Body of pancreas (tissue), 4 donors: ENCODE measurements around the gene COL18A1. TPM values are rescaled to one million over a fixed set of nuclear protein-coding genes. Genes with fewer than 3 reads are reported as not detected.

Experiments used
- ATAC-seq: fragments of 150-250 bp; one replicate; pipeline ENCODE4 v1.9.1; 2016
- DNase-seq, 4 donors: peaks; one replicate each; pipeline ENCODE4 v3.0.0-alpha.2; 2019
- H3K27ac ChIP-seq, 4 donors: fragments of 200-600 bp; sonication (generic); 1 replicate in 3 of 4; 2 replicates in 1 of 4; pipeline versions ENCODE4 v1.5.1 to v1.6.1; 2016 to 2019; ENCODE audit warnings: mild to moderate bottlenecking in 1 of 4, mixed read lengths in 1 of 4, moderate library complexity in 1 of 4
- H3K27me3 ChIP-seq, 2 donors: fragments of 200-600 bp; sonication (generic); one replicate each; pipeline ENCODE4 v1.6.0; 2016; ENCODE audit warnings: mild to moderate bottlenecking in 1 of 2
- H3K36me3 ChIP-seq, 2 donors: fragments of 200-600 bp; sonication (generic); replicated peaks in 1 of 2; 2 replicates each; pipeline ENCODE4 v1.5.1; 2016; ENCODE audit warnings: low read depth in 2 of 2; ENCODE audit not compliant: insufficient read depth in 1 of 2
- H3K4me1 ChIP-seq: fragments of 200-600 bp; sonication (generic); one replicate; pipeline ENCODE4 v1.6.0; 2016
- H3K4me3 ChIP-seq, 2 donors: fragments of 200-600 bp; sonication (generic); 1 replicate in 1 of 2; 2 replicates in 1 of 2; pipeline ENCODE4 v1.5.1; 2016 to 2019
- H3K9me3 ChIP-seq, 3 donors: fragments of 200-600 bp; sonication (generic); 1 replicate in 2 of 3; 2 replicates in 1 of 3; pipeline ENCODE4 v1.5.1; 2016
- POLR2A ChIP-seq, 3 donors: fragments of 450-650 bp; IDR thresholded peaks; one replicate each; pipeline ENCODE4 v1.6.1; 2016; ENCODE audit warnings: antibody characterized with exemption in 3 of 3, mild to moderate bottlenecking in 2 of 3
- WGBS, 2 donors: methylation state at CpG; one replicate each; pipeline ENCODE4 v1.1.5; 2017; 5-methylcytosine and 5-hydroxymethylcytosine counted together
- intact Hi-C: fragments of 100-400 bp; cut with DNase I; formaldehyde crosslinking; loops from one replicate; pipeline ENCODE4 v1.15.1; 2023
- total RNA-seq, 2 donors: library from RNA; depleted of rRNA; stranded (reverse); fragments of >200 nt; gene quantifications; one replicate each; pipeline ENCODE4 v1.1.0, GENCODE V29; 2016
- TF ChIP-seq, protein P1 (sequence below), 7 experiments: fragments of 450-650 bp in 4 of 7; fragments of 200-600 bp in 3 of 7; sonication (generic) in 3 of 7; IDR thresholded peaks; one replicate each; pipeline ENCODE4 v1.5.1; 2016 to 2019; ENCODE audit warnings: antibody characterized with exemption in 7 of 7

The COL18A1 gene
- total RNA-seq, 2 donors from 2014 or later = 108 to 284 TPM

GRCh38 chr21:45417256-45417950 lies 12.4 kb downstream of the COL18A1 start:
- DNase-seq = peak in 1 of 4 donors; percentile 8
- Histone ChIP-seq H3K27me3 (no peaks in the 10 kb centered on the region), H3K36me3 (no peaks in the 10 kb centered on the region), H3K4me3 (no peak overlapping the region), H3K9me3 (no peaks in the 10 kb centered on the region), H3K4me1 (peaks cover 78% of the 10 kb centered on the region), H3K27ac (peak overlapping the region in 3 of 4 donors; percentile 63 to 80 (median 72))
- 42 to 49% methylated on average over 8 to 22 of the region's 22 CpGs for WGBS, 2 donors
- no peak for TF ChIP-seq POLR2A (IDR thresholded peaks at IDR 0.05)
- TF ChIP-seq, protein P1, sequence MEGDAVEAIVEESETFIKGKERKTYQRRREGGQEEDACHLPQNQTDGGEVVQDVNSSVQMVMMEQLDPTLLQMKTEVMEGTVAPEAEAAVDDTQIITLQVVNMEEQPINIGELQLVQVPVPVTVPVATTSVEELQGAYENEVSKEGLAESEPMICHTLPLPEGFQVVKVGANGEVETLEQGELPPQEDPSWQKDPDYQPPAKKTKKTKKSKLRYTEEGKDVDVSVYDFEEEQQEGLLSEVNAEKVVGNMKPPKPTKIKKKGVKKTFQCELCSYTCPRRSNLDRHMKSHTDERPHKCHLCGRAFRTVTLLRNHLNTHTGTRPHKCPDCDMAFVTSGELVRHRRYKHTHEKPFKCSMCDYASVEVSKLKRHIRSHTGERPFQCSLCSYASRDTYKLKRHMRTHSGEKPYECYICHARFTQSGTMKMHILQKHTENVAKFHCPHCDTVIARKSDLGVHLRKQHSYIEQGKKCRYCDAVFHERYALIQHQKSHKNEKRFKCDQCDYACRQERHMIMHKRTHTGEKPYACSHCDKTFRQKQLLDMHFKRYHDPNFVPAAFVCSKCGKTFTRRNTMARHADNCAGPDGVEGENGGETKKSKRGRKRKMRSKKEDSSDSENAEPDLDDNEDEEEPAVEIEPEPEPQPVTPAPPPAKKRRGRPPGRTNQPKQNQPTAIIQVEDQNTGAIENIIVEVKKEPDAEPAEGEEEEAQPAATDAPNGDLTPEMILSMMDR (IDR thresholded peaks at IDR 0.05) = no peak
- intact Hi-C loops = loop anchor here (10.0 kb wide), 1 partner anchor 93 kb away; no protein-coding TSS in a partner anchor
- no peak for ATAC-seq

DNA sequence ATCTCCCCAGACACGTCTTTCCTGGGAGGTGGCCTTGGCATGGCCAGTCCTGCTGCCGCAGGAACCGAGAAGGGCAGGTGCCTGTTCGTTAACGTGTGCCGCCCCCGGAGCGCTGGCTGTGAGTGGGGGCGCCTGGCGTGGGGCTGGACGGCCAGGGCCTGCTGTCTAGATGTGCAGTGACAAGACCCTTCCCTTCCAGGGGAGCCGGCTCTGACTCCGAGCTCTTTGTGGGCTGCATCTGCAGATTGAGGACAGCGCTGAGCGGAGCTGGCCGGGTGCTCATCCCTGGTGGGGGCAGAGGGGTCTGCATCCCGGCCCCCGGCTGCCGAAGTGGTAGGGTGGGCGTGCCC lies 13.0 kb downstream of the COL18A1 start:
- H3K27ac ChIP-seq = peak overlapping the region in 3 of 4 donors; percentile 63 to 80 (median 72)

DNA sequence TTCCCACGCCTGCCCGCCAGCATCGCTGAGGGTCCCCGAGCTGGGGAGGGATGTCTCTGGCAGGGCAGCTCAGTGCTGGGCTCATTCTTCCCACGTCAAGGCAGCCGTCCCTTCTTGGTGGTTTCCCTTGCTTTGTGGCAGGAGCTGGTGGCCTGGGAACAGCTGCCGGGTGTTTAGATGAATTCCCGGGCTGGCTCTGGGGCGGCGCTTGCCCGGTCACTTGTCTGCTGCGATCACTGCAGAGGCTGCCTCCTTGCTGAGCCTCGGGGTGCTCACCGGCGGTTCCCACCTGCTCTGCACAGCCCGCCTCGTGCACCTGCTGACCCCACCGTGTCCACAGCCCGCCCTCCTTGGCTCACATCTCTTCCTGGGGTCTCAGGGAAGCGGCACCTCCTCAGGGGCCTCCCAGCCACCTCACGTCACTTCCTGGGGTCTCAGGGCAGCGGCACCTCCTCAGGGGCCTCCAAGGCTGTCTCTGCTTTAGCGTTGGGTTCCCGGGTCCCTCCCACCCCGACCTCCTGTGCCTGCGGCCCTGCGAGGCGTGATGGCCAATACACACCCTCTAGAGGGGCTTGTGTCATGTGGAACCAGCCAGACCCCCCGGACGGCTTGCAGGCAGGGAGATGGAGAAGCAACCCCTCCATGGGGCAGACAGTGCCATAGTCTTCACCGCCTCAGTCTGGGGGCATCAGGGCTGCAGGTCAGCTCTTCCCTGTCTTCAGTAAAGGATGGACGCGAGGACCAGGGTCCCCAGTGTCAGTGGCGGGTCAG lies 13.5 kb downstream of the COL18A1 start:
- no peaks in the 10 kb centered on the region for H3K27me3 ChIP-seq
- no peak overlapping the region for H3K4me3 ChIP-seq
- intact Hi-C loops = loop anchor here (10.0 kb wide), 1 partner anchor 94 kb away; no protein-coding TSS in a partner anchor
- peak overlapping the region in 3 of 4 donors; percentile 63 to 80 (median 72) for H3K27ac ChIP-seq
- no peak for ATAC-seq
- 20 to 37% methylated on average over 3 to 31 of the region's 34 CpGs for WGBS, 2 donors
- H3K4me1 ChIP-seq = peaks cover 87% of the 10 kb centered on the region
- no peaks in the 10 kb centered on the region for H3K9me3 ChIP-seq
- TF ChIP-seq, protein P1 (IDR thresholded peaks at IDR 0.05) = no peak
- TF ChIP-seq POLR2A (IDR thresholded peaks at IDR 0.05) = no peak
- DNase-seq = peak in 2 of 4 donors; percentile 20 to 27
- no peaks in the 10 kb centered on the region for H3K36me3 ChIP-seq

More for the DNA sequence above, 13.0 kb downstream of the COL18A1 start:
- TF ChIP-seq, protein P1 (IDR thresholded peaks at IDR 0.05) = no peak
- no peak for TF ChIP-seq POLR2A (IDR thresholded peaks at IDR 0.05)
- WGBS, 2 donors = 0 to 38% methylated on average over 1 to 20 of the region's 20 CpGs
- Histone ChIP-seq H3K27me3 (no peaks in the 10 kb centered on the region), H3K9me3 (no peaks in the 10 kb centered on the region), H3K4me3 (no peak overlapping the region), H3K4me1 (peaks cover 84% of the 10 kb centered on the region), H3K36me3 (no peaks in the 10 kb centered on the region)
- ATAC-seq (no peak), DNase-seq (peak in 2 of 4 donors; percentile 5 to 12)
- intact Hi-C loops = loop anchor here (10.0 kb wide), 1 partner anchor 93 kb away; no protein-coding TSS in a partner anchor

GRCh38 chr21:45419162-45419561 lies 14.2 kb downstream of the COL18A1 start:
- Histone ChIP-seq H3K27me3 (no peaks in the 10 kb centered on the region), H3K9me3 (no peaks in the 10 kb centered on the region), H3K4me1 (peaks cover 93% of the 10 kb centered on the region), H3K36me3 (no peaks in the 10 kb centered on the region), H3K27ac (peak overlapping the region; percentile 59 to 82 (median 76)), H3K4me3 (no peak overlapping the region)
- ATAC-seq (no peak), DNase-seq (peak in 2 of 4 donors; percentile 3 to 9)
- intact Hi-C loops = loop anchor here (10.0 kb wide), 1 partner anchor 94 kb away; no protein-coding TSS in a partner anchor
- TF ChIP-seq, protein P1 (IDR thresholded peaks at IDR 0.05) = no peak
- no peak for TF ChIP-seq POLR2A (IDR thresholded peaks at IDR 0.05)
- WGBS, 2 donors = 72 to 75% methylated on average over 23 to 25 of the region's 25 CpGs
